Sigmoid colon (tissue), 3 donors: Measurements from ENCODE around the gene SBNO2.

Experiments
- CTCF ChIP-seq, 4 experiments: fragments of 450-650 bp in 3 of 4; fragments of 200-600 bp in 1 of 4; IDR thresholded peaks; one replicate each; pipeline ENCODE4 v1.5.1; 2016 to 2019; ENCODE audit warnings: antibody characterized with exemption in 4 of 4, mild to moderate bottlenecking in 3 of 4, moderate library complexity in 2 of 4
- POLR2A ChIP-seq, 2 donors: fragments of 450-650 bp; IDR thresholded peaks; one replicate each; pipeline ENCODE4 v1.6.1; 2016; ENCODE audit warnings: antibody characterized with exemption in 2 of 2, mild to moderate bottlenecking in 2 of 2, moderate library complexity in 2 of 2

DNA sequence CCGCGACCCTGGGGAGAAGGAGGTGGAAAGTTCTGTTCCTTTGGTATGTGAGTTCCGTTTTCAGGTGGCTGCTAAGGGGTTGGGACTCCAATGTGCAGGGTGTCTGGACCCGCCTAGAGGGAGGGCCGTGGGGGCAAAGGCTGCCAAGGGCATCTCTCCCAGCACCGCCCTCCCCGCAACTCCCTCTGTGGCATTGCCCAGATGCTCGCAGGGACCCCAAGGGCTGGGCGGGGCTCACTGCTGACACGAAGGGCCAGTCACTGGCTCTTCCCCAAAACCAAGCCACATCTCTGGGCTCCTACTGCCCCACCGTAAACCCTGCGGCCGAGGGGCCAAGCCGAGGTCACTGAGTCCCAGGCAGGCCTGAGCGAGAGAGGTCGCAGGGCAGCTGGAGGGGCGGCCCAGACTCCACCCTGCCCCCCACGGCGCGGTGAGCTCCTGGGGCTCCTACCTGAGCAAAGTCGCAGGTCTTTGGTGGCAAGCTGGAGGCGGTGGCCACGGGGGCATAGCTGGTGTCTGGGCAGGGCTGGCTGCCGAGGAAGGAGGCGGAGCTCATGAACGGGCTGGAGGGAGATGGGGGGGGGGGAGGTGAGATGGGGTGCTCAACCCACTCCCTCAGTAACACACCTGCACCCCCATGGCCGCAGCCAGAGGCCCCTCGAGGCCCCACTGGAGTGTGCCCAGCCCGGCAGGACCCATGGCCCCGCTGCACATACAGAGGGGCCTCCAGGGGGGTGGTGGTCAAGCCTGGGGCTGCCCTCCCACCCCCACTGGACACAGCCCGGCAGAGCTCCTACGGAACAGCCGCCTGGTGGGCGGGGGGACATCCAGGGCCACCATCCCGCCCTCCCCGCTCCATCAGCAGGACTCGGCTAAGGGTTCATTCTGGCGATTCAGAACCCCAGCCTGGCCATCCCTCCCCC lies 26.9 kb downstream of the SBNO2 start:
- TF ChIP-seq CTCF (IDR thresholded peaks at IDR 0.05) = no peak
- no peak for TF ChIP-seq POLR2A (IDR thresholded peaks at IDR 0.05)
